ENCODE measurements around the gene PLEKHM2. TPM values are rescaled to one million over a fixed set of nuclear protein-coding genes. Genes with fewer than 3 reads are reported as not detected.

The PLEKHM2 gene
- polyA plus RNA-seq, 1 donor (not counting 4 experiments of a cell fraction or from before 2014, with no cell fraction given): 30.0 TPM

GRCh38 chr1:15722836-15723532 is 38.9 kb downstream of the PLEKHM2 start:
- TF ChIP-seq CTCF (optimal IDR thresholded peaks at IDR 0.05 in 1 of 3, IDR thresholded peaks at IDR 0.05 in 1 of 3, conservative IDR thresholded peaks at IDR 0.05 in 1 of 3; ENCODE audit: extremely low read depth in 1 of 3, insufficient read depth in 2 of 3, low read length in 3 of 3) (no peak), EZH2 (IDR thresholded peaks at IDR 0.05; ENCODE audit: low read length) (no peak)
- Histone ChIP-seq H4K20me1 (ENCODE audit: control insufficient read depth, extremely low read depth, insufficient read depth, low read length) (no peaks in the 10 kb centered on the region), H3K27ac (ENCODE audit: control insufficient read depth, insufficient read depth, low read length) (no peak overlapping the region), H3K27me3 (ENCODE audit: control insufficient read depth, extremely low read depth, insufficient read depth, low read length) (no peaks in the 10 kb centered on the region), H3K36me3 (ENCODE audit: control insufficient read depth in 2 of 2, extremely low read depth in 1 of 2, insufficient read depth in 2 of 2, low read length in 2 of 2) (peaks cover 36 to 62% of the 10 kb centered on the region in 2 experiments), H3K9ac (ENCODE audit: control insufficient read depth, extremely low read depth, insufficient read depth, low read length) (no peak overlapping the region), H3K79me2 (ENCODE audit: control insufficient read depth, insufficient read depth, low read length) (no peaks in the 10 kb centered on the region), H3K4me1 (ENCODE audit: control insufficient read depth, extremely low read depth, insufficient read depth, low read length) (no peaks in the 10 kb centered on the region), H3K9me1 (ENCODE audit: control insufficient read depth, extremely low read depth, insufficient read depth, low read length) (no peaks in the 10 kb centered on the region), H2AFZ (ENCODE audit: control insufficient read depth, low read length) (no peak overlapping the region), H3K4me3 (ENCODE audit: control insufficient read depth in 2 of 3, extremely low read depth in 1 of 3, insufficient read depth in 2 of 3, low read depth in 1 of 3, low read length in 3 of 3) (no peak overlapping the region), H3K9me3 (ENCODE audit: control insufficient read depth, low read depth, low read length) (no peaks in the 10 kb centered on the region), H3K4me2 (ENCODE audit: control insufficient read depth, extremely low read depth, insufficient read depth, low read depth, low read length) (no peak overlapping the region)
- DNase-seq (ENCODE audit: low read depth, low spot score) (no peak), FAIRE-seq (no peak)
- dilution Hi-C loops (cut with MboI; ENCODE audit: extremely low pct_ligation_motif_present, low sequenced_read_pairs): no loop called here

GRCh38 chr1:15723631-15724246 is 39.6 kb downstream of the PLEKHM2 start:
- Histone ChIP-seq H4K20me1 (ENCODE audit: control insufficient read depth, extremely low read depth, insufficient read depth, low read length) (no peaks in the 10 kb centered on the region), H3K9me3 (ENCODE audit: control insufficient read depth, low read depth, low read length) (no peaks in the 10 kb centered on the region), H3K9ac (ENCODE audit: control insufficient read depth, extremely low read depth, insufficient read depth, low read length) (no peak overlapping the region), H3K9me1 (ENCODE audit: control insufficient read depth, extremely low read depth, insufficient read depth, low read length) (no peaks in the 10 kb centered on the region), H2AFZ (ENCODE audit: control insufficient read depth, low read length) (no peak overlapping the region), H3K4me1 (ENCODE audit: control insufficient read depth, extremely low read depth, insufficient read depth, low read length) (no peaks in the 10 kb centered on the region), H3K4me3 (ENCODE audit: control insufficient read depth in 2 of 3, extremely low read depth in 1 of 3, insufficient read depth in 2 of 3, low read depth in 1 of 3, low read length in 3 of 3) (no peak overlapping the region), H3K79me2 (ENCODE audit: control insufficient read depth, insufficient read depth, low read length) (no peaks in the 10 kb centered on the region), H3K27ac (ENCODE audit: control insufficient read depth, insufficient read depth, low read length) (no peak overlapping the region), H3K36me3 (ENCODE audit: control insufficient read depth in 2 of 2, extremely low read depth in 1 of 2, insufficient read depth in 2 of 2, low read length in 2 of 2) (peaks cover 39 to 64% of the 10 kb centered on the region in 2 experiments), H3K27me3 (ENCODE audit: control insufficient read depth, extremely low read depth, insufficient read depth, low read length) (no peaks in the 10 kb centered on the region), H3K4me2 (ENCODE audit: control insufficient read depth, extremely low read depth, insufficient read depth, low read depth, low read length) (no peak overlapping the region)
- no peak for TF ChIP-seq CTCF (optimal IDR thresholded peaks at IDR 0.05 in 1 of 3, IDR thresholded peaks at IDR 0.05 in 1 of 3, conservative IDR thresholded peaks at IDR 0.05 in 1 of 3; ENCODE audit: extremely low read depth in 1 of 3, insufficient read depth in 2 of 3, low read length in 3 of 3)
- TF ChIP-seq EZH2 (IDR thresholded peaks at IDR 0.05; ENCODE audit: low read length): no peak
- dilution Hi-C loops (cut with MboI; ENCODE audit: extremely low pct_ligation_motif_present, low sequenced_read_pairs): no loop called here
- no peak for FAIRE-seq
- no peak for DNase-seq (ENCODE audit: low read depth, low spot score)

All from keratinocyte (primary cell).